IgD-negative memory B cell (primary cell): ENCODE data around the gene MEF2B. TPM values are rescaled to one million over a fixed set of nuclear protein-coding genes. Genes with fewer than 3 reads are reported as not detected.
A peak's percentile ranks its signal among the peaks of the same experiment; 100 is the strongest.
"Not testable (repeated sequence)": the region's sequence is repeated elsewhere in the genome, so short reads cannot be mapped to it uniquely, and the experiment has no call there.

Experiments
- H3K27ac Mint-ChIP-seq, 3 donors: one replicate each; pipeline ENCODE4 v1.8.0; 2020 to 2022; ENCODE audit warnings: mild to moderate bottlenecking in 3 of 3, mixed read lengths in 3 of 3, moderate library complexity in 1 of 3
- H3K27me3 Mint-ChIP-seq: one replicate; pipeline ENCODE4 v1.8.0; 2021; ENCODE audit warnings: mixed read lengths
- H3K36me3 Mint-ChIP-seq: one replicate; pipeline ENCODE4 v1.8.0; 2020; ENCODE audit warnings: mild to moderate bottlenecking, mixed read lengths
- H3K4me1 Mint-ChIP-seq, 3 donors: one replicate each; pipeline ENCODE4 v1.8.0; 2020 to 2022; ENCODE audit warnings: mixed read lengths in 3 of 3, mild to moderate bottlenecking in 1 of 3
- H3K4me3 Mint-ChIP-seq, 4 donors: one replicate each; pipeline ENCODE4 v1.8.0; 2020 to 2022; ENCODE audit warnings: mild to moderate bottlenecking in 4 of 4, mixed read lengths in 4 of 4, moderate library complexity in 3 of 4
- H3K9me3 Mint-ChIP-seq, 3 donors: one replicate each; pipeline ENCODE4 v1.8.0; 2020 to 2021; ENCODE audit warnings: mixed read lengths in 3 of 3, mild to moderate bottlenecking in 1 of 3
- polyA plus RNA-seq: library from polyadenylated mRNA; unstranded; fragments of 300-500 nt; fragmentation: Illumina TruSeq; gene quantifications from one replicate; pipeline ENCODE4 v1.2.3, GENCODE V29; 2021

Gene MEF2B
- polyA plus RNA-seq, 1 donor from 2014 or later: 1.8 TPM

GRCh38 chr19:19179548-19180441, 9.7 kb upstream of the MEF2B start:
- H3K4me1 Mint-ChIP-seq: peaks cover 4 to 5% (median 4%) of the 10 kb centered on the region in 3 donors
- H3K27me3 Mint-ChIP-seq: no peaks in the 10 kb centered on the region
- no peak overlapping the region for H3K4me3 Mint-ChIP-seq
- no peaks in the 10 kb centered on the region for H3K9me3 Mint-ChIP-seq
- peaks cover 4% of the 10 kb centered on the region for H3K36me3 Mint-ChIP-seq
- H3K27ac Mint-ChIP-seq: no peak overlapping the region

- peaks cover 4% of the 10 kb centered on the region for H3K36me3 Mint-ChIP-seq
- H3K27me3 Mint-ChIP-seq: no peaks in the 10 kb centered on the region
- peaks cover 2 to 5% (median 4%) of the 10 kb centered on the region in 3 donors for H3K4me1 Mint-ChIP-seq
- peak overlapping the region in 2 of 3 donors; percentile 53 to 82 for H3K27ac Mint-ChIP-seq
- H3K9me3 Mint-ChIP-seq: no peaks in the 10 kb centered on the region
- no peak overlapping the region for H3K4me3 Mint-ChIP-seq
These were observed 6.9 kb upstream of the MEF2B start for GRCh38 chr19:19176950-19177349.

GRCh38 chr19:19173243-19173642, 3.2 kb upstream of the MEF2B start:
- H3K9me3 Mint-ChIP-seq, H3K36me3 Mint-ChIP-seq, H3K4me3 Mint-ChIP-seq, H3K27ac Mint-ChIP-seq: not testable (repeated sequence)
- Mint-ChIP-seq H3K4me1 (peaks cover 15 to 21% (median 19%) of the 10 kb centered on the region in 3 donors), H3K27me3 (peaks cover 15% of the 10 kb centered on the region)

DNA sequence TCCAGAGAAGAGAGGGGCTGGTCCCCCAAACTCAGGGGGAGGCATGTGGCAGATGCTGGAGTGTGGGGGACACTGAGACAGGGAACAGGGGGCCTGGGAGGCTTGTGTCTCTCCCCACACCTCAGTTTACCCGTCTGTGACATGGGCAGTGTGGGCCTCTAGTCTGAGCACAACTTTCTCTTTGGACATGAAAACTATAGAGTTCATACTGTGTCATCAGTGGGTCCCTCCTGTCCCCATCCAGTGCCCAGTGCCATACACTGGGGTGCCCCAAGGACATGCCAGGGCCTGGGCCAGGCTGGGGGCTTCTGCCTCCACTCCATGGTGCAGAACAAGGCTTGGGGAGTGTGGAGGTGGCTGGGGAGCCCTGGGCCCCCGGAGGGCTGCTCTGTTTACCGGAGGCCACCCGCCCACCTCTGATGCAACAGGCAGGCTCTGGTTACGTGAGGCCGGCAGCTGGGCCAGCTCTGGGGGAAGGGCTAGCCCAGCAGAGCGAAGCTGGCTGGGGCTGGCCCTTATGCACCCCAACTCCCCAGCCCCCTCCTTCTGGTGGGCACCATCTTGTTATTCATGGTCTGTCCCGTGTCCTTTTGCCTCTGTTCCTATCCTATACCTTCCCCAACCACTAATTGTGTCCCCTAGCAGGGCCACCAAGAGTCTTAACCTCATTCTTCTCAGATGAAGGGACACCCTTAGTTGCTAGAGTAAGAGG, 1.9 kb upstream of the MEF2B start:
- Mint-ChIP-seq H3K4me3 (no peak overlapping the region), H3K27me3 (peaks cover 15% of the 10 kb centered on the region), H3K9me3 (no peaks in the 10 kb centered on the region), H3K36me3 (no peaks in the 10 kb centered on the region), H3K27ac (no peak overlapping the region), H3K4me1 (peaks cover 18 to 22% (median 21%) of the 10 kb centered on the region in 3 donors)

GRCh38 chr19:19170873-19171672, 1.0 kb upstream of the MEF2B start:
- Mint-ChIP-seq H3K9me3 (no peaks in the 10 kb centered on the region), H3K4me1 (peaks cover 18 to 22% (median 21%) of the 10 kb centered on the region in 3 donors), H3K27me3 (peaks cover 15% of the 10 kb centered on the region), H3K36me3 (no peaks in the 10 kb centered on the region), H3K27ac (peak overlapping the region in 1 of 3 donors; percentile 84), H3K4me3 (peak overlapping the region in 2 of 4 donors; percentile 60 to 91)

GRCh38 chr19:19169236-19170052, 619 bp downstream of the MEF2B start:
- Mint-ChIP-seq H3K36me3 (no peaks in the 10 kb centered on the region), H3K27ac (peak overlapping the region in 2 of 3 donors; percentile 67 to 75), H3K27me3 (peaks cover 15% of the 10 kb centered on the region)

DNA sequence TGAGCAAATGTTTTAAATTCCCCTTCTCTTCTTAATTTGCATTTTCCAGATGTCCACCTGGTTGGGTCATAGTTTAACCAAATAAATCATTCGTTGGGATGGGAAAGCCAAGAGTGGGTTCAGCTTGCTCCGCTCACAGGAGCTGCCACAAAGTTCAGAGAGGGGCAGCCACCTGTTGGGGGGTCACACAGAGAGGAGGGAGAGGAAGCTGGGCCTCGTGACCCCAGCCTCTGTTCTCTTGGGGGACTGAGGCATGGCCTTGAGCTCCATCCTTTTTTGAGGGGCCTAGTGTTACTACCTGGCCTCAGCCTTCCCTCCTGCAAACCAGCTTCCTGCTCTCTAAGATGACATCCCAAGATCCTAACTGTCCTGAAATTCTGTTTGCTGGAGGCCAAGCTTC, 2.5 kb downstream of the MEF2B start:
- no peaks in the 10 kb centered on the region for H3K9me3 Mint-ChIP-seq
- peaks cover 15% of the 10 kb centered on the region for H3K27me3 Mint-ChIP-seq
- H3K27ac Mint-ChIP-seq: no peak overlapping the region
- peak overlapping the region in 1 of 4 donors; percentile 47 for H3K4me3 Mint-ChIP-seq
- H3K36me3 Mint-ChIP-seq: peaks cover 1% of the 10 kb centered on the region
- H3K4me1 Mint-ChIP-seq: peaks cover 16 to 20% (median 17%) of the 10 kb centered on the region in 3 donors

More at GRCh38 chr19:19169236-19170052, 619 bp downstream of the MEF2B start:
- Mint-ChIP-seq H3K4me1 (peaks cover 16 to 17% (median 16%) of the 10 kb centered on the region in 3 donors), H3K4me3 (peak overlapping the region; percentile 14 to 95 (median 72)), H3K9me3 (no peaks in the 10 kb centered on the region)

- H3K9me3 Mint-ChIP-seq: no peaks in the 10 kb centered on the region
- H3K27me3 Mint-ChIP-seq: peaks cover 2% of the 10 kb centered on the region
- peak overlapping the region in 1 of 4 donors; percentile 58 for H3K4me3 Mint-ChIP-seq
- peaks cover 1% of the 10 kb centered on the region for H3K36me3 Mint-ChIP-seq
- H3K27ac Mint-ChIP-seq: no peak overlapping the region
- peaks cover 9 to 21% (median 19%) of the 10 kb centered on the region in 3 donors for H3K4me1 Mint-ChIP-seq
These were observed 4.7 kb downstream of the MEF2B start for GRCh38 chr19:19165396-19165795.

GRCh38 chr19:19162495-19162894, 7.6 kb downstream of the MEF2B start:
- H3K27ac Mint-ChIP-seq: peak overlapping the region in 2 of 3 donors; percentile 27 to 46
- H3K4me3 Mint-ChIP-seq: no peak overlapping the region
- peaks cover 0 to 18% (median 16%) of the 10 kb centered on the region in 3 donors for H3K4me1 Mint-ChIP-seq

GRCh38 chr19:19160461-19161035, 9.5 kb downstream of the MEF2B start:
- no peaks in the 10 kb centered on the region for H3K9me3 Mint-ChIP-seq
- H3K4me3 Mint-ChIP-seq: peak overlapping the region in 3 of 4 donors; percentile 57 to 87 (median 72)

More at GRCh38 chr19:19162495-19162894, 7.6 kb downstream of the MEF2B start:
- H3K27me3 Mint-ChIP-seq: peaks cover under 1% of the 10 kb centered on the region
- peaks cover 1% of the 10 kb centered on the region for H3K36me3 Mint-ChIP-seq
- H3K9me3 Mint-ChIP-seq: no peaks in the 10 kb centered on the region

DNA sequence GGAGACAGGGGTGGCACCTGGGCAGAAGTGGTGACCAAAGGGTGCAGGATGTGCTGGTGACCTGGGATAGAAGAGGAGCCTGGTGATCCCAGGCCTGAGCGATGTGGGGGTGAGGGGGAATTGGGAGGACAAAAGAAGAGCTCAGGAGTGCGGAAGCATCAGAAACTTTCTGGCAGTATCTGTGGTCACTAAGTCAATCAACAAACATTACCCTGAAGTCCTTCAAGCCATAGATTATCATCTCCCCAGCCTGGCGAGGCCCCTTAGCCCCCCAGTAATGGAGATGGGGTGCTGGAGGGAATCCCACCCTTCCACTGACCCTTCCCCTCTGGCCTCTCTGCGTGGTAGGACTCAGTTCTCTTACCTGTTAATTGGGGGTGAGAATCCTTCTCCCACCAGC, 10.5 kb downstream of the MEF2B start:
- peaks cover 0 to 2% (median 0%) of the 10 kb centered on the region in 3 donors for H3K9me3 Mint-ChIP-seq
- H3K36me3 Mint-ChIP-seq: peaks cover 2% of the 10 kb centered on the region
- peak overlapping the region in 1 of 3 donors; percentile 57 for H3K27ac Mint-ChIP-seq
- H3K4me3 Mint-ChIP-seq: peak overlapping the region in 1 of 4 donors; percentile 61
- H3K4me1 Mint-ChIP-seq: peaks cover 22 to 33% (median 28%) of the 10 kb centered on the region in 3 donors
- peaks cover 4% of the 10 kb centered on the region for H3K27me3 Mint-ChIP-seq

More at GRCh38 chr19:19160461-19161035, 9.5 kb downstream of the MEF2B start:
- peaks cover 2% of the 10 kb centered on the region for H3K36me3 Mint-ChIP-seq
- H3K27me3 Mint-ChIP-seq: peaks cover 4% of the 10 kb centered on the region
- H3K27ac Mint-ChIP-seq: peak overlapping the region in 2 of 3 donors; percentile 50 to 57
- peaks cover 12 to 26% (median 23%) of the 10 kb centered on the region in 3 donors for H3K4me1 Mint-ChIP-seq

DNA sequence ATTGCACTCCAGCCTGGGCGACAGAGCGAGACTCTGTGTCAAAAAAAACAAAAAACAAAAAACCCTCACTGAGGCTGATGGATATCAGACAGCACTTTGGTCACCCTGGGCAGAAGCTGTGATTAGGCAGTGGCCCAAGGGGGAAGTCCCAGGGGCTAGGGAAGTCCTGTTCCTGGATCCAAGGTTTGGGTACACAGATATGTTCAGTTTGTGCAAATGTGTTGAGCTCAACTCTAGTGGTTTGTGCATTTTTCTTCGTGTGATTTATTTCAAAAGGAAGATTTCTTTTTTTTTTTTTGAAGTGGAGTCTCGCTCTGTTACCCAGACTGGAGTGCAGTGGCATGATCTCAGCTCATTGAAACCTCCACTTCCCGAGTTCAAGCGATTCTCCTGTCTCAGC, 12.3 kb downstream of the MEF2B start:
- Mint-ChIP-seq H3K27ac (no peak overlapping the region), H3K4me3 (peak overlapping the region in 2 of 4 donors; percentile 54 to 85), H3K36me3 (peaks cover 1% of the 10 kb centered on the region), H3K9me3 (peaks cover 0 to 2% (median 0%) of the 10 kb centered on the region in 3 donors), H3K4me1 (peaks cover 22 to 33% (median 28%) of the 10 kb centered on the region in 3 donors), H3K27me3 (peaks cover 4% of the 10 kb centered on the region)

DNA sequence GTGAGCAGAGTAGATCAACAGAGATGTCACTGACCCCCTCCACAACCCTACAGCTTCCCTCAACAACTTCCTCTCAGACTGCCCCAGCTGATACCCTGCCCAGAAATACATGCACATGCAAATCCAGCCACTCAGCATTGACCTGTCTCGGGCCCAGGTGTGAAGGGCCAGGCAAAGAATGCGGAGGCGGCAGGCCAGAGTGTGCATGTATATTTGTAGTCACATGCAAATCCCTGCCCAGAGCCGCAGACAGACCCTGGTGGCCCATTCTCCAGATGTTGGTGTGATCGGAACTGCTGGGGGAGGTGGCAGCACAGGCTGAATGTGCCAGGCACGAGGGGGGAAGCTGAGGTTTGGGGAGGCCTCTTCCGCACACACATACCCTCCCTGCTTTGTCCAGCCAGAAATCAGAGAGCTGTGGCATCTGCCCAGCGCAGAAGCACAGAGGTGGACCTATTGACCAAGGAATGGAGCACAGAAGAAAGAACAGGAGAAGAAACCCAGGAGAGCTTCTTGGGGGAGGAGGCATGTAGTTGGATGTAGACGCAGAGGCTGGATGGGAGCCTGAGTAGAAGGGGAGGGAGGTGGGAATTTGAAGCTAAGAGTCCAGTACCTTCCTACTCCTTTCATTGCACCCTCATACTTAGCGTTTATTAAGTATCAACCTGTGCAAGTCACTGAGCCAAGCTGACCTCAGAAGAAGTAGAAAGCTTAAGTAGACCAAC, 14.4 kb downstream of the MEF2B start:
- H3K4me1 Mint-ChIP-seq: peaks cover 22 to 33% (median 31%) of the 10 kb centered on the region in 3 donors
- peak overlapping the region in 2 of 4 donors; percentile 72 to 78 for H3K4me3 Mint-ChIP-seq
- H3K36me3 Mint-ChIP-seq: peaks cover 1% of the 10 kb centered on the region
- peaks cover 4% of the 10 kb centered on the region for H3K27me3 Mint-ChIP-seq
- peaks cover 0 to 2% (median 0%) of the 10 kb centered on the region in 3 donors for H3K9me3 Mint-ChIP-seq
- peak overlapping the region in 2 of 3 donors; percentile 17 to 76 for H3K27ac Mint-ChIP-seq
